Breast epithelium (tissue), 3 donors: Measurements from ENCODE around the gene CDR2.

ENCODE experiments used
- POLR2A ChIP-seq: fragments of 450-650 bp; IDR thresholded peaks from one replicate; pipeline ENCODE4 v1.6.1; 2016; ENCODE audit warnings: antibody characterized with exemption, mild to moderate bottlenecking, moderate library complexity
- POLR2AphosphoS5 ChIP-seq, 3 donors: sonication (generic); formaldehyde crosslinking; IDR thresholded peaks; one replicate each; pipeline ENCODE4 v1.6.1; 2017; ENCODE audit warnings: antibody characterized with exemption in 3 of 3
- TF ChIP-seq, protein P1 (sequence below), 3 donors: fragments of 450-650 bp; IDR thresholded peaks; one replicate each; pipeline ENCODE4 v1.5.1; 2016 to 2017; ENCODE audit warnings: antibody characterized with exemption in 3 of 3, mild to moderate bottlenecking in 3 of 3, moderate library complexity in 3 of 3

GRCh38 chr16:22366889-22367288 is 7.5 kb downstream of the CDR2 start:
- TF ChIP-seq, protein P1, sequence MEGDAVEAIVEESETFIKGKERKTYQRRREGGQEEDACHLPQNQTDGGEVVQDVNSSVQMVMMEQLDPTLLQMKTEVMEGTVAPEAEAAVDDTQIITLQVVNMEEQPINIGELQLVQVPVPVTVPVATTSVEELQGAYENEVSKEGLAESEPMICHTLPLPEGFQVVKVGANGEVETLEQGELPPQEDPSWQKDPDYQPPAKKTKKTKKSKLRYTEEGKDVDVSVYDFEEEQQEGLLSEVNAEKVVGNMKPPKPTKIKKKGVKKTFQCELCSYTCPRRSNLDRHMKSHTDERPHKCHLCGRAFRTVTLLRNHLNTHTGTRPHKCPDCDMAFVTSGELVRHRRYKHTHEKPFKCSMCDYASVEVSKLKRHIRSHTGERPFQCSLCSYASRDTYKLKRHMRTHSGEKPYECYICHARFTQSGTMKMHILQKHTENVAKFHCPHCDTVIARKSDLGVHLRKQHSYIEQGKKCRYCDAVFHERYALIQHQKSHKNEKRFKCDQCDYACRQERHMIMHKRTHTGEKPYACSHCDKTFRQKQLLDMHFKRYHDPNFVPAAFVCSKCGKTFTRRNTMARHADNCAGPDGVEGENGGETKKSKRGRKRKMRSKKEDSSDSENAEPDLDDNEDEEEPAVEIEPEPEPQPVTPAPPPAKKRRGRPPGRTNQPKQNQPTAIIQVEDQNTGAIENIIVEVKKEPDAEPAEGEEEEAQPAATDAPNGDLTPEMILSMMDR (IDR thresholded peaks at IDR 0.05): no peak
- TF ChIP-seq POLR2A (no peak), POLR2AphosphoS5 (IDR thresholded peaks at IDR 0.05) (no peak)
